ENCODE data around the gene TP73. TPM values are rescaled to one million over a fixed set of nuclear protein-coding genes. Genes with fewer than 3 reads are reported as not detected.

TP73 gene
- total RNA-seq, 1 donor from 2014 or later, result not detected

DNA sequence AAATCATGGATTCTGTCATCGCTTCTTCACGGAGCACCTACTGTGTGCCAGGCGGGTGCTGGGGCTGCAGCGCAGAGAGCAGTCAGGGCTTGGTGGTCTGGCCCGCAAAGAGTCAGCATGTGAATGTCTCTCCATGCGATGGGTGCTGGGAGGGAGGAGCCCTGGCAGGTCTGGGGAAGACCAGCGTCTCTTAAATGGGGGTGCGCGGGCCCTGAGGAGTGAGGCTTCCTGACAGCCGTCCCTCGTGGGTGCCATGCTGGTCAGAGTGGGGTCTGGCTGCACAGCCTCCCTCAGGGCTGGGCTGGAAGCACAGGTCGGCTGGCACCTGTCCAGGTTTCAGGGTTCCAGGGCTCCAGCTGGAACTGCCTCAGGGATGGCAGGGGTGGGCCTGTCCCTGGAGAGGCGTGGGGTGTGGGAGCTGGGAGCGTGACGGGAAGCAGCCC, 18.5 kb downstream of the TP73 start:
- Mint-ChIP-seq H3K4me3 (ENCODE audit: unreplicated experiment) (no peak overlapping the region), H3K4me1 (ENCODE audit: unreplicated experiment) (peaks cover 7% of the 10 kb centered on the region), H3K27me3 (ENCODE audit: unreplicated experiment) (peaks cover 15% of the 10 kb centered on the region), H3K27ac (ENCODE audit: unreplicated experiment) (no peak overlapping the region), H3K36me3 (ENCODE audit: low read depth, unreplicated experiment) (no peaks in the 10 kb centered on the region), H3K9me3 (ENCODE audit: unreplicated experiment) (no peaks in the 10 kb centered on the region)
- TF ChIP-seq, protein P1, sequence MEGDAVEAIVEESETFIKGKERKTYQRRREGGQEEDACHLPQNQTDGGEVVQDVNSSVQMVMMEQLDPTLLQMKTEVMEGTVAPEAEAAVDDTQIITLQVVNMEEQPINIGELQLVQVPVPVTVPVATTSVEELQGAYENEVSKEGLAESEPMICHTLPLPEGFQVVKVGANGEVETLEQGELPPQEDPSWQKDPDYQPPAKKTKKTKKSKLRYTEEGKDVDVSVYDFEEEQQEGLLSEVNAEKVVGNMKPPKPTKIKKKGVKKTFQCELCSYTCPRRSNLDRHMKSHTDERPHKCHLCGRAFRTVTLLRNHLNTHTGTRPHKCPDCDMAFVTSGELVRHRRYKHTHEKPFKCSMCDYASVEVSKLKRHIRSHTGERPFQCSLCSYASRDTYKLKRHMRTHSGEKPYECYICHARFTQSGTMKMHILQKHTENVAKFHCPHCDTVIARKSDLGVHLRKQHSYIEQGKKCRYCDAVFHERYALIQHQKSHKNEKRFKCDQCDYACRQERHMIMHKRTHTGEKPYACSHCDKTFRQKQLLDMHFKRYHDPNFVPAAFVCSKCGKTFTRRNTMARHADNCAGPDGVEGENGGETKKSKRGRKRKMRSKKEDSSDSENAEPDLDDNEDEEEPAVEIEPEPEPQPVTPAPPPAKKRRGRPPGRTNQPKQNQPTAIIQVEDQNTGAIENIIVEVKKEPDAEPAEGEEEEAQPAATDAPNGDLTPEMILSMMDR (IDR thresholded peaks at IDR 0.05; ENCODE audit: unreplicated experiment), result no peak
- DNase-seq (ENCODE audit: low spot score), result no peak

GRCh38 chr1:3671371-3672180, 19.3 kb downstream of the TP73 start:
- DNase-seq (ENCODE audit: low spot score), result no peak
- no peak overlapping the region for H3K27ac Mint-ChIP-seq (ENCODE audit: unreplicated experiment)

DNA sequence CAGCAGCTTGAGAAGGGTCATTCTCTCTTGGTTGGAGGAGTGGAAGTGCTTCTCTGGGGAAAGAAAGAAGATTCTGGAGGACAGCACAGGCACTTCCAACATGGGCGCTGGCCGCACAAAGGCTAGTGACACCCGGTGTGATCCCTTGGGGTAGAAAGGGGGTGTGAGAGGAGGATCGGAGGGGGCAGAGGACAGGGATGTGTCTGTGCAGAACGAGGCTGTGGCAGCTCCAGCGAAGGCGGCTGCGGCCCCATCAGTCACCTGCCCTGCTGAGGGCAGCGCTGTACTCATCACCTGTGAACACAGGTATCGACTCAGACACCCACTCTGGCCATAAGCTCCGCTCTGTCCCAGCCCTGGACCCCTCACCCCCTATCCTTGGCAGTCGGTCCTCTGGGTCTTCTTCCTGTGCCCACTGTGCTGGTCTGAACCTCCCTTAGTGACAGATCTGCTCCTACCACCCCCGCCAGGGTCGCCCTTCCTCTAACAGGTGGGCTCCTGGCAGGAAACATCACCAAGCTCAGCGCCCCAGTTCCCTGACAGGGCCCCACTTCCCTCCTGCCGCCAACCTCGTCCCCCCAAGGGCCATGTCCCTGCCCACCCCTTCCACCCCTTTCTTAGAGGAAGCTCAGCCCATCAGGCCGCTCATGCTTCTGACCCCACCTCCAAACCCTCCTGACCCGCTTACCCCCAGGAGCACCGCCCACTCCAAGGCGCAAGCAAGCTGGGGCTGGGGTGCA, 20.1 kb downstream of the TP73 start:
- no peak overlapping the region for H3K4me3 Mint-ChIP-seq (ENCODE audit: unreplicated experiment)
- no peak for DNase-seq (ENCODE audit: low spot score)
- no peaks in the 10 kb centered on the region for H3K9me3 Mint-ChIP-seq (ENCODE audit: unreplicated experiment)
- H3K27ac Mint-ChIP-seq (ENCODE audit: unreplicated experiment), result no peak overlapping the region
- peaks cover 9% of the 10 kb centered on the region for H3K4me1 Mint-ChIP-seq (ENCODE audit: unreplicated experiment)
- H3K27me3 Mint-ChIP-seq (ENCODE audit: unreplicated experiment), result peaks cover 15% of the 10 kb centered on the region
- TF ChIP-seq, protein P1 (IDR thresholded peaks at IDR 0.05; ENCODE audit: unreplicated experiment), result no peak
- no peaks in the 10 kb centered on the region for H3K36me3 Mint-ChIP-seq (ENCODE audit: low read depth, unreplicated experiment)

More at GRCh38 chr1:3671371-3672180, 19.3 kb downstream of the TP73 start:
- TF ChIP-seq, protein P1 (IDR thresholded peaks at IDR 0.05; ENCODE audit: unreplicated experiment), result no peak
- Mint-ChIP-seq H3K27me3 (ENCODE audit: unreplicated experiment) (peaks cover 15% of the 10 kb centered on the region), H3K4me1 (ENCODE audit: unreplicated experiment) (peaks cover 7% of the 10 kb centered on the region), H3K36me3 (ENCODE audit: low read depth, unreplicated experiment) (no peaks in the 10 kb centered on the region), H3K4me3 (ENCODE audit: unreplicated experiment) (no peak overlapping the region), H3K9me3 (ENCODE audit: unreplicated experiment) (no peaks in the 10 kb centered on the region)

- Mint-ChIP-seq H3K36me3 (ENCODE audit: low read depth, unreplicated experiment) (peaks cover 3% of the 10 kb centered on the region), H3K9me3 (ENCODE audit: unreplicated experiment) (no peaks in the 10 kb centered on the region), H3K27me3 (ENCODE audit: unreplicated experiment) (peaks cover 17% of the 10 kb centered on the region), H3K4me1 (ENCODE audit: unreplicated experiment) (peaks cover 14% of the 10 kb centered on the region), H3K4me3 (ENCODE audit: unreplicated experiment) (no peak overlapping the region), H3K27ac (ENCODE audit: unreplicated experiment) (no peak overlapping the region)
- TF ChIP-seq, protein P1 (IDR thresholded peaks at IDR 0.05; ENCODE audit: unreplicated experiment), result no peak
- no peak for DNase-seq (ENCODE audit: low spot score)
These were observed 20.6 kb downstream of the TP73 start for GRCh38 chr1:3672971-3673361.

Measured in endothelial cell (in vitro differentiated cells).